GDM1 (cell line): ENCODE measurements around the gene CIART.
A peak's percentile ranks its signal among the peaks of the same experiment; 100 is the strongest.
"Not testable (repeated sequence)": the region's sequence is repeated elsewhere in the genome, so short reads cannot be mapped to it uniquely, and the experiment has no call there.

Source experiments
- DNase-seq: peaks from one replicate; lab custom pipeline; 2025; lab: John Stamatoyannopoulos, UW

CIART gene, protein sequence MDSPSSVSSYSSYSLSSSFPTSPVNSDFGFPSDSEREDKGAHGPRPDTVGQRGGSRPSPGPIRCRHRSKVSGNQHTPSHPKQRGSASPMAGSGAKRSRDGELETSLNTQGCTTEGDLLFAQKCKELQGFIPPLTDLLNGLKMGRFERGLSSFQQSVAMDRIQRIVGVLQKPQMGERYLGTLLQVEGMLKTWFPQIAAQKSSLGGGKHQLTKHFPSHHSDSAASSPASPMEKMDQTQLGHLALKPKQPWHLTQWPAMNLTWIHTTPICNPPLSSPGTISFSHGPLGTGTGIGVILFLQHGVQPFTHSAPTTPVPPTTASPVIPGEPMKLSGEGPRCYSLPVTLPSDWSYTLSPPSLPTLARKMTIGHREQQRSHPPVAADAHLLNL

DNA sequence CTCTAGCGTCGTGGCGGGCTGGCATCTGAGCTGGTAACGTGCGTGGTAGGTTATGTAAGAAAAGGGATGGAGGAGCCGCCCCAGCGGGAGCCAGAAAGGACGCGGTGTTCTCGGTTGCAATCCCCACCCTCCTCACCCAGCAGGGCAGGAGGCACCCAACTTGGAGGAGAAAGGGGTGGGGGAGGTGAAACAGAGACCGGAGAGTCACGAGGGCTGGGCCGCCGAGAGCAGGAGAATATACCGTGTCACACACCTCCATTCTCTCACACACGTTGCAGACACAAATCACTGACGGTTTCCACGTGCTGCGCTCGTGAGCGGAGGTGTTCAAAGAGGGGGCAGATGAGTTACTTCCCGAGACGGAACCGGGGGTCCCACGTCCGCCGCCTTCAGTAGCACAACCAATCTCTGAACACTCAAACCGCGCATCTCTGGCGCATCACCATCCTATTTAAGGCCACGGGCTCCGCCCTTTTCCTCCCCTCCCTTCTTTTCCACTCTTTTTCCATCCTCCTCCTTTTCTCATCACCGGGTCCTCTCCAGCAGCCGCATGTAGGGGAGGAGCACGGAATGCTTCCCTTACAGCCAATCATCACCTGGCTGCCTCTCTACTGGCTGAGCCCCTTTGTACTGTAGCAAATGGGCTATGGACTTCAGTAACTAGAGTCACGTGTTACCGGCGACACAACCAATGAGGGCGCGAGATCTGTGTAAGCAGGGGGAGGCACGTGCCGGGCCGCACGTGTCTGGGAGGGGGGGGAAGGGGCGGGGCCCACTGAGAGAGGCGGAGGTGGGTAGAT lies at the start of gene CIART:
TSS of gene CIART (plus strand) at position 797 of the 800 bp plus-strand sequence. CDS start 714 bp downstream, outside the sequence.
- DNase-seq = peak; percentile 94

DNA sequence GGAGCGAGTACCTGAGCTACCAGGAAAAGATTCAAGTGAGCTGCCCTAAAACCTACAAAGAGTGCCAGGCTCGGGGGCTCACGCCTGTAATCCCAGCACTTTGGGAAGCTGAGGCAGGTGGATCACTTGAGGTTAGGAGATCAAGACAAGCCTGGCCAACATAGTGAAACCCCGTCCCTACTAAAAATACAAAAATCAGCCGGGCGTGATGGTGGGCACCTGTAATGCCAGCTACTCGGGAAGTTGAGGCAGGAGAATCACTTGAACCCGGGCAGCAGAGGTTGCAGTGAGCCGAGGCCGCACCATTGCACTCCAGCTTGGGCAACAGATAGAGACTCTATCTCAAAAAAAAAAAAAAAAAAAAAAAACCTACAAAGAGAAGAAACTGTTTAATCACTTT lies 49.4 kb upstream of the CIART start:
- not testable (repeated sequence) for DNase-seq

DNA sequence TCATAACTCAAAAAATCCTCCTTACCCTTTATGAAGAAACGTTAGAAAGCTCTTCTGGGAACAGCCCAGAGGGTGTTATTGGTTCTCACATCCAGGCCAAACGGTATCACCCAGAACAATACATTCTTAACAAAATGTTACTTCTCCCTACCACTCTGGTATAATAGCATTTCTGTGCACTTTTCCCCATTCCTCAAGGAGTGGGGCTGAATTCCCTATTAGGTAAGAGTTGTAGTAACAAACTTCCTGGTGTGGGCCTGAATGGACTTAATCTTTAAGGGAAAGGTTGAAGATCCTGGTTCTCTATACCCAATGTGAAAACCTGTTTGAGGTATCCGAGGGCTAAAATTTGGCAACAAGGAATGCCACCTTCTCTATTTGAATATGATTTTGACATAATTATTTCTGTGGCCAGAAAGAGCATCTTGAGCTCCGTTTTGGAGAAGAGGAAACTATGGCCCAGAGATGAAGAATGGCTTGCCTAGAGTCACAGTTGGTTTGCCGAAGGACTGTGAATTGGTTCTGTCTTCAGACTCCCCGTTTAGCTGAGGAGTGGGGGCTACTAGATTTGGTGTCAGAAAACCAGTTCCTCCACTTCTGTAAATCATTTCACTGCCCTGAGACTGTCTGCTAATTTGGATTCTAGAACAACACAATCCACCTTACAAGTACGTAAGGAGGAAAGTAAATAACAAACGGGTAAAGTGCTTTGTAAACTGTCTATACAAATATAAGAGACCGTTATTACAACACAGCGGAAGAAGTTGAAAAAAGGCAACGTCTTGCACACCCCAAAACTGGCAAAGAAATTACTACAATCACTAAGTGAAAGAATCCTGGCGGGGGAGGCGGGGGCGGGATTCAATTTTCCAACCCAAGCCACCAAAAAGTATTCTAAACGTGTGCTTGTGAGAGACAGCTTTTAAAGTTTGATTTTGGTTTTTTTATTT lies 48.7 kb upstream of the CIART start:
- no peak for DNase-seq

DNA sequence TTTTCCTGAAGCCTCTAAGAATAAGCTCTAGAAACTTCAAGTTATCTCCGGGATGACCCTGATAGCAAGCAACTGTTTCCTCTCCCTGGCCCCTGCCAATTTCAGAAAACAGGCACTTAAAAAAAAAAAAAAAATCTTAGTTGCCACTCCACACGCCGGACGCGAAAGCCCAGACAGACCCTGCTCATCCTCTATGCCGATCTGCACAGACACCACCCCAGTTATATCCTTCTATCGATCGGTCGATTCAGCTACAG lies 48.1 kb upstream of the CIART start:
- DNase-seq = no peak

DNA sequence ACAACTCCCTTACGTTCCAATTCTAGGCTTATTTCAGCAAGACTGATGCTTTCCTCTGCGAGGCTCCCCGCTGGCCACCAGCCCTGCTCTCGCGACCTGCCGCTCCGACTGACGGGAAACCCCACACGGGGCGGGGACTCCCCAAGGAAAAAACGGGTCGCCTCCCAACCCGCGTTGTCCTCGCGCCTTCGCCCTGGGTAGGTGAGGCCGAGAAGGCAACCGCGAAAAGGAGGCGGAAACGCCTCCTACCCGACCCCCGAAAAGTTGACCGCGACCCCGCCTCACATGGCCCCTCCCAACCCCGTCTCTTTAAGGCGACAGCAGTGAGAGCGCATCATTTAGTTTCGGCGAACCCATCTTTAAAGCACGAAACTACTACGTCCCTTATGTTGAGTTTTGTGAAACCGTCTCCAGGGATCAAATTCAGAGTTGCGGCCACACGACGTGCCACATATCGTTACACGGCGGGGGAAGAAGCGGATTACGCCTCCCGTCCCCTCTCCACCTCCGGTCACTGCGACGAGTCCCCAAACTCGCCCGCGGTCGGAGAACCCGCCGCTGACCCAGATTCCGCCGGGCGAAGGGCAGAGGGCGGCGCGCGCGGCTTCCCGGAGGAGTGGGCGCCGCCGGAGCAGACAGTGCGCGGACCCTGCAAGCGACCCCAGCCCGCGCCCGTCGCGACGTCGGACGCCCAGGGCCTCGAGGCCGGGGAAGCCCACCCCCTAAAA lies 47.6 kb upstream of the CIART start:
- peak; percentile 47 for DNase-seq

DNA sequence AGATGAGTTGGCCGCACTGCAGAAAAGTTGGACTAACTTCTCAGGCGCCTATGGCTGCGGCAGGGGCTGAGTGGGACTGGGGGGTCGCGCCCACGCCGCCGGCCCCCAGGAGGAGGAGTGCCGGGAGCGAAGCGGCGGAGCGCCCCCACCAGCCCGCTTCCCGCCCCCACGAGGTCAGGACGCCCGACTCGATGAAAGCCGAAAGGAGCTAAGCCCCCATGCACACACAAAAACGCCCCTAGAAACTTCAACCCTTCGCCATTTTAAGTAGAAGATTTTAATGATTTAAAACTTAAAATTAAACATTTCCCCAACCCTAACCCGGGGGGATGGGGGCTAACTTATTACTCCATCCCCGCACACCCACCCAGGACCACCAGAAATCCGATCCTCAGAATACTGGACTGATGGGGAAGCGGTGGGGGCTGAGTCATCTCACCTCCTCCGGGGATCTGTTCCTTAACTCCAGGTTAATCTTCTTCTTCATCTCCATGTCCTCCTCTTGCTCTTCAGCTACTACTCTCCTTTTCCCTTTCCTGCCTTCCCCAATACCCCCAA lies 47.0 kb upstream of the CIART start:
- no peak for DNase-seq

DNA sequence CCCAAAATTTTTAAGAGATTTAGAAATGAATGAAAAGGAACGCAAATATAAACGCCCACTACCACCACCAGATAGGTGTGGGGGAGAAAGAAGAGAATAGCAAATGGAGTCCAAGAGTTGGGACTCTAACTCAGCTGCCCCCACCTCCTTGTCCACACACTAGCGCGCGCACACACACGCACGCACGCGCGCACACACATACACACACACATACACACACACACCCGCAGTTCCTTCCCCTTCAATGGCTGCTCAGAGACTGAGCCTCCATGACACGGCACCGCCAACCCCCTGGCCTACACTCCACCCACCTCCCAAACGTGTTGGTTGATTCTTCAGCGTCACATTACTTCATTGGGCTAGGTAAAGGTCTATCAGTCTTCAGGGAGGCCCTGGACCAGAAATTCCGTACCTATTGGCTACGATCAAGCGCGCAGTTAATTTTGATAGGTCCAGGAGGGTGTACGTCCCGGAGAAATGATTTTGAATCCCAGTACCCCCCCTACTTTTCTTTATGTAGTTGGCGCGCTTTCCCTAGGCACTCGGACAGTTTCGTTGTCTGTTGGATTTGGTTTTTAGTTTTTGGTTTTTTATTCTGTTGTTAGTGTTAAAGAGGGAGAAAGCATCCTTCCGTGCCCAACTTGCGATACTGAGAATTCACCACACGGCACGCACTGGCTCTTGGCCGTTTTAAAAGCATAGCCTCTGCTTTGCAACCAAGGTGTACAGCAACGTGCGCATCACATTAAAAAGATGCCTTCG lies 46.3 kb upstream of the CIART start, which contains the start of gene ANP32E:
TSS of gene ANP32E (minus strand) at position 261 of the 762 bp plus-strand sequence. CDS start 326 bp downstream, outside the sequence.
- peak; percentile 99 for DNase-seq

DNA sequence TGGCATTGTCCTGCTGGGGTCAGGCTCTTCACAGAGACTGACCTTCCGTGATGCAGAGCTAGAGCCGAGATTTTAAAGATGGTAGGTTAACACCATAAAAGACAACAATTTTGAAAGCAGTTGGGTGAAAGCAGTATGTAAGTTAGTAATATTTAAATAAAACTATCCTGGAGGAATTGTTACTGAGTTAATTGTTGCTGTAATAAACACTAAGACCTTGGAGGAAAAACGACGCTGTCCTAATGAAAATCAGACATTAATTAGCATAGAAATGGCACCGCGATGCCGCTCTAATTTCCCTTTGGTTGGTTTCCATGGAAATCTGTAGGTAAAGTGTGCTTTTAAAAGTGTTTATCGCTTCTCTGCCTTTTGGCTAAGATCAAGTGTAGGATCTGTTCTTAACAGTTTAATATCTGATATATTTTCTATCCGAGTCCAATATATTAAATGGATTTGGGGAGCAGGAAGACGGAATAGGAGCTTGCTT lies 45.7 kb upstream of the CIART start:
- DNase-seq = no peak

DNA sequence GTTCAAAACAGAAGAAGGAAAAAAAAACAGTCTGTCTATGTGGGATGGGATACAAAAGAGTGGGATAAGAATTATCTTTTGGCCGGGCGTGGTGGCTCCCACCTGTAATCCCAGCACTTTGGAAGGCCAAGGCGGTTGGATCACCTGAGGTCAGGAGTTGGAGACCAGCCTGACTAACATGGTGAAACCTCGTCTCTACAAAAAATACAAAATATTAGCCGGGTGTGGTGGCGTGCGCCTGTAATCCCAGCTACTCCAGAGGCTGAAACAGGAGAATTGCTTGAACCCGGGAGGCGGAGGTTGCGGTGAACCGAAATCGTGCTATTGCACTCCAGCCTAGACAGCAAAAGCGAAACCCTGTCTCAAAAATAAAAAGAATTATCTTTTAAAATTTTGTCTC lies 45.2 kb upstream of the CIART start:
- not testable (repeated sequence) for DNase-seq

DNA sequence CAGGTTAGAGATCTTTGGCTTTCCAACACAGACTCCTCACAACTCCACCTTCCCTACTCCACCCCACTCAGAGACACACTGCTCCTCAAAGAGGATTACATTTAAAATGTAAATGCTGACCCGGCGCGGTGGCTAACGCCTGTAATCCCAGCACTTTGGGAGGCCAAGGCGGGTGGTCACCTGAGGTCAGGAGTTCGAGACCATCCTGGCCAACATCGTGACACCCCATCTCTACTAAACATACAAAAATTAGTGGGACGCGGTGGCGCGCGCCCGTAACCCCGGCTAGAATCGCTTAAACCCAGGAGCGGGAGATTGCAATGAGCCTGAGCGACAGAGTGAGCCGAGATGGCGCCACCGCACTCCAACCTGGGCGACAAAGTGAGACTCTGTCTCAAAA lies 44.6 kb upstream of the CIART start:
- DNase-seq = no peak

DNA sequence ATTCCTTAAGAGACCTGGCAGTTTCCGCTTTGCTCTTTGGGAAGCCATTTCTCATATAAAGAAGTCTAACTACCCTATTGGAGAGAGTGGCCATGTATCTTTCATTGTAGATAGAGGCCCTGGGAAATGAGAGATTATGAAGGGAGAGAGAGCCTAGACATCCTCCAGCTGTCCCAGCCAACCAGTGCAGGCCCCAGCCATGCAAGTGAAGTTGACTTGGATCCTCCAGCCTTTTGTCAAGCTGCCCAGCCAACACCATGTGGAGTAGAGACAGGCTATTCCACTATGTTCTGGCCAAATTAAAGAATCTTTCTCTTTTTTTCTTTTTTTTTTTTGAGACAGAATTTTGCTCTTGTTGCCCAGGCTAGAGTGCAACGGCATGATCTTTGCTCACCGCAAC lies 39.4 kb upstream of the CIART start:
- DNase-seq = no peak

DNA sequence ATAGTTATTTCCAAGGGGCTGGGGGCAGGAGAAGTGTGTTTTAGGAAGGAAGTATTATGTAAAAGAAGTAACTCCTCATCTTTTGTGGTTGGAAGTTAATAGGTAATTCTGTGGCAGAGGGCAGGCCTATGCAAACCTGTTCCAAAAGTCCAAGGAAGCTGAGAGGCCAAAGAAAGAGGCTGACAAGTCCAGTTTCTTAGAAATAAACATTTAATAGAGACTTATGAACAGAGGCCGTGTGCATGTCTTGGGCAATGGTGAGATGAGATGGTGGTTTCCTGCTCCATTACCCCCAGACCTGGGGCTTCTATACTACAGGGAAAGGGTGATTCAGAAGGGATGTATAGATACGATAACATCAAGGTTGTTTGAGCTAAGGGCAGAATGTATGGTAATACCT lies 32.4 kb upstream of the CIART start:
- no peak for DNase-seq

DNA sequence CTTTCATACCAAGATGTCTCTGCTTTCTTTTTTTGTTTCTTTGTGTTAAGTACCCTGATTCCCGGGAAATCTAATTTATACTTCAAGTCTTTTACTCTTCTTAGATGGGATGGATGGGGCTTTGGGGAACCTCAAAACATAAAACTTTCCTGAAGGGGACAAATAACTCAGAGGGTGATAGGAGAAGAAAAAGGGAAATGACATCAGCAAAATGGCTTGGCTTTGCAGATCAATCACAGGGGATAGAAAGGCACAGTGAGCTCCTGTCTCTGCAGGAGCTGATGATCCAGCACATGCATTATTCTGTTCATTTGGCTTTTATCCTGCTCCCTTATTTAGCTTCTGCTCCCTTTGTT lies 26.2 kb upstream of the CIART start:
- DNase-seq = no peak

DNA sequence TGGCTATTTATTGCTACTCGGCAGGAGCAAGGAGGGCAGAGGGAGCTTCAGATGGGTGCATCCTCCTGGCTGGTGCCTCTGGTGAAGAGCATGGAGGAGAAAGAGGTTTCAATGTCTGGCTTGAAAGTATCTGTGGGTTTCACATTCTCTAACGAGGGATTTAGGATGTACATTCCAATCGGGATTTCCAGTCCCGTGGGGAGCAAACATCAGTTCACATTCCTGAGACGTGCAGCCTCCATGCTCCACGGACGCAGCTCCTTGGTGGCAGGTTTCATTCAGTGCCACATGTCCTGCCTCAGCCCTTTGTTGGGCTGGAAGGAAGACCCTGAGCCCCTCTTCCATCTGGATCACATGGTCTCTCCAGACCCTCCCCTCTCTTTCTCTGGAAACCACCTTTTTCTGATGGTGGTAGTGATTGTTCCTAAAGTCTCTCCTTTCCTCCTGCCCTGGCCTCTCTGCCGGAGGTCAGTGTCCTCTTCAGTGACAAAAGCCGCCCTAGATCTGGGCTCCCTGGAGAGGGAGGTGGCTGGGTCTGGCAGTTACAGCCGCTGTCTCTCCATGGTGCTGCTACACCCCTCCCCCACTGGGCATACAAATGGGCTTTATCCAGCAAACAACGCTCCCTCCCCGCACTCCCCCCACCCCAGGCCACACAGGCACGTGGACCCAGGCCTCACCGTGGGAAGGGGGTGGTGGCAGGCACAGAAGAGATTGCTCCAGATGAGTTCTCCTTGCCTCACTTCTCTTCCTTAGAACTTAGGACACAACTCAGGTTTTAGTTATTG lies 25.6 kb upstream of the CIART start:
- DNase-seq = no peak

DNA sequence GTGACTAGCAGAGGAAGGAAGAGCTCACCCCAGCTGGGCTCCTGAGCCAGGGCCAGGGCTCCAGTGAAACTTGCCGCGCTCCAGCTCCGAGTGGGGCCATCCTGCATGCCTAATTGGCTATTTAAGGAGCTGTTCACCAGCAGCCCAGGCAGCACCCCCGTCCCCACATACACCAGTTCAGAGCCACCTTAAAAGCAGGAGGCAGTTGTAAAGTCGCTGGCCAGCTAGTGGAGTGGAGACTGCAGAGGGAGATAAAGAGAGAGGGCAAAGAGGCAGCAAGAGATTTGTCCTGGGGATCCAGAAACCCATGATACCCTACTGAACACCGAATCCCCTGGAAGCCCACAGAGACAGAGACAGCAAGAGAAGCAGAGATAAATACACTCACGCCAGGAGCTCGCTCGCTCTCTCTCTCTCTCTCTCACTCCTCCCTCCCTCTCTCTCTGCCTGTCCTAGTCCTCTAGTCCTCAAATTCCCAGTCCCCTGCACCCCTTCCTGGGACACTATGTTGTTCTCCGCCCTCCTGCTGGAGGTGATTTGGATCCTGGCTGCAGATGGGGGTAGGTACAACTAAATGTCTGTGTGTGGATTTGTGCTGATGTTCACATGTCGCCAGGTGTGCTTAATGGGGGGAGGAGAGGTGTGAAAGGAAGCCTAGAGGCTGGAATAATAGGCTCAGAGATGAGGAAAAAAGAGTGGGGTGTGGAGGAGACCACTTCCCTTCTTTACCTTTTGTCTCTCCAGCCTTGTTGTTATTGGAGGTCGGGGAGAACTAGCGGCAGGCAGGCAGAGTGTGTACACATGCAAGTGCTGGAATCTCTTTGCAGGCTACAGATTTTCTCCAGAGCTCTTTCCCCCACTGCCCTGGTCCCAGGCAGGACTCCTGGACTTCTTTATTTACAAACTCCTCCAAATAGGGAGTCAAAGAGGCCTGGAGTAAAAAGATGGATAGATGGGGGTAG lies 24.4 kb upstream of the CIART start, which contains the start of gene CA14:
TSS of gene CA14 (plus strand) at position 151 of the 962 bp plus-strand sequence. CDS start at position 506, 355 bp downstream.
- DNase-seq = no peak

DNA sequence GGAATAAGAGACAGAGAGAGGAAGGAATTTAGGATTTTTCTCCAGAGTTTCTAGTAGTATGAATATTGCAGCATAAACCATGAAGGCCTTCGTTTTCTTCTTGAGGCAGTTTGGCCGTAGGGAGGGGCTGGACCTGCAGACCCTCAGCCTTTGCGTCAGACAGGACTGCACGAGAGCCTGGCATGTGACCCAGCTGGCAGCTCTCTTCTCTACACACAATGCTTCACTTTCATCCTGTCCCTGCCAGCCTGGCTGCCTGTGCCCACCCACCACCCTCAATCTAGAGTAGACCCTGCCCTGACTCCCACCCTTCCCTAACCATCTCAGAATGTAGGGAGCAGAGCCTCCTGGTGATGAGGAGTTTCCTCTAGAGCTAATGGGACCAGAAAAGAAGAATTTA lies 23.1 kb upstream of the CIART start:
- DNase-seq = no peak

DNA sequence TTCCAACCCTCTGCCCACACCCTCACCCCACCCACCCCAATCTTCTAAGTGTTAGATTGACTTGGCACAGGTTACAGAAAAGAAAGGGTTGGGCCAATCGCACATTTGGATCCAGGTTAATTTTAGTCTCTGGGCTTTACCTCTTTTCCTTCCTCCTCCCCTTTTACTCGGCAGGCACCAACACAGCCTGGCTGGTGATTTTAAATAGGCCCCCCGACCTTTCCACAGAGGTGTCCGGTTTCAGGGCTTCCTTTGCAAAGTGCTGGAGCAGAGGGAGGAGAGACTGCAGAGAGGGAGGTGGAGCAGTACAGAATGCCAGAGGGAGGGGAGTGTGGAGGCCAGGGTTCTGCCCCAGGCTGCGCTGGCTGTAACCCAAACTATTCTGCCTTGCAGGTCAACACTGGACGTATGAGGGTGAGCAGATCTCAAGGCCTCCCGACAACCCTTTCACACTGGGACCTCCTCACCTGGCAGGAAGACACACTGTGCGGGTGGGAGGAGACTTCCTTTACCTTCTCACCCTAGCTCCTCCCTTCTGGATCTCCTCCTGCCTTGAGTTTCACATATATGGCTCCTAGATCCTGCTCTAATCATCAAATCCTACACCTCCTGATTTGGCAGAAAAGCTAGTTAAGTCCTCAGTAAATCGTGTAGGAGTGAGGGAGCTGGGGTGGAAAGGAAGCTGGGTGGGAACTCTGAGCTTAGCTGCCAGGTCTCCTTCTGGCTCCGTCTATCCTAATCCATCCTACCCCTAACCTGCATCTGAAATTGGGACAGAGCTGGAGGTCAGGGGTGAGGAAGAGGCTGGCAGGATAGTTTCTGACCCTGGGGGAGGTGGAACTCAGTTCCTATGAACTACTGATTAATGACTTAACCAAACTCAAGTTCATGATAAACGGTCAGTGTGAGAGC lies 22.3 kb upstream of the CIART start:
- no peak for DNase-seq
